NCI-H345 (cell line): Measurements from ENCODE around the gene GGTLC1.
A peak's percentile ranks its signal among the peaks of the same experiment; 100 is the strongest.

Experiments used
- DNase-seq: peaks from one replicate; lab custom pipeline; 2025; lab: John Stamatoyannopoulos, UW

GGTLC1 gene

DNA sequence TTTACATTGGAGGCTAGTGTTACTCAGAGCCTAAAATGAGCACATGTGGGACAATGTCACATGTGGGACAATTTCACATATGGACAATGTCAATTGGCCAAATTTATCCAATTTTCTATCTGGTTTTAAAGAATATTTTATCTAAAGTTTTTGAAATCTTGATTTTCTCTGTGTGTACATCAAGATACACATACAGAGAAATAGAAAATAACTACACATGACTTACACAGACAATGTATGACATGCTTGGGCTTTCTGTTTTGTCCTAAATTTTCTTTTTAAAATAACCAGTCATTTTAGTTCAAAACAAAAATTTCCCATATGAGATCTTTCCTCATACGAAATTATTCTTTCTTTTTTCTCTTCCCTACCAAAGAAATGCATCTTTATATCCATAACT lies 24.6 kb downstream of the GGTLC1 start:
- no peak for DNase-seq

DNA sequence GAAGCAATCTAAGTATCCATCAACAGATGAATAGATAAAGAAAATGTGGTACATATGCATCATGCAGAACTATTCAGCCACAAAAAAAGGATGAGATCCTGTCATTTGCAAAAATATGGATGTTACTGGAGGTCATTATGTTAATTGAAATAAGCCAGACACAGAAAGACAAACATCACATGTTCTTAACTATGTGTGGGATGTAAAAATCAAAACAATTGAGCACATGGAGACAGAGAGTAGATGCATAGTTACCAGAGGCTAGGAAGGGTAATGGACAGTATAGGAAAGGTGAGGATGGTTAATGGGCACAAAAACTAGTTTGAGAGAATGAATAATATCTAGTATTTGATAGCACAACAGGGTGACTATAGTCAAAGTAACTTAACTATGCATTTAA lies 26.3 kb downstream of the GGTLC1 start:
- DNase-seq = no peak

DNA sequence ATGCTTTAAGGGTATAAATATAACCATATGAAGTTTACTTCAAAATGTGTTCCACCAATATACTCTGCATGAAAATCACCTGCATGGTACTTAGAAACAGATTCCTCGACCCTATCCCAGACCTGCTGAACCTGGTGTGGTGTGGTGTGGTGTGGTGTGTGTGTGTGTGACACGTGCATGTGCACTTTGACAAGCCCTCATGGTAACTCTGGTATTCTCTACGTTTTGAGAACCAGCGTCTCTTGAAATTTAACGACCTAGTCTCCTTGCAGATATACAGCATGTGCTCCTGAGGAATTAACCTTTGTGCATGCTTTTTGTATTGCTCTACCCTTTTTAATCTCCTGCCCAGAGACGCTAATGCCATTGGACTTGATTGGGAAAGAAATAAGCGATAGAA lies 29.5 kb downstream of the GGTLC1 start:
- DNase-seq = no peak

DNA sequence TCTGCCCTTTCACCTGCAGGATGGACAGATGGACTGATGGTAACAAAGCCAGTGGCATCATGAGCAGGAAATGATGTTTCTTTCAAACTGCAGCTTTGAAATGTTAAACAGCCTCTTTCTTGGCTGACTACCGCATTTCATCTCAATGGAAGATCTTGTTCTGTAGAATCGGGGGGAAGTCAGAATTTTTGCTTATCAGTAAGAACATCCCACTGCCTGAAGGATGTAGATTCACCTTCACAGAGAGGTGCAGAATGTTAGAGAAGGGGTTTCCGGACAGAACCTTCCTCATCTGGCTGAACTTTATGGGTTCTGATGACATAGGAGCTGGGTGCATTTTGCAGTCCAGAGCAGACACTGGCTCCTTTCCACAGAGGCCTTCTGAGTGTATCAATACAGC lies 32.7 kb downstream of the GGTLC1 start:
- DNase-seq = no peak

DNA sequence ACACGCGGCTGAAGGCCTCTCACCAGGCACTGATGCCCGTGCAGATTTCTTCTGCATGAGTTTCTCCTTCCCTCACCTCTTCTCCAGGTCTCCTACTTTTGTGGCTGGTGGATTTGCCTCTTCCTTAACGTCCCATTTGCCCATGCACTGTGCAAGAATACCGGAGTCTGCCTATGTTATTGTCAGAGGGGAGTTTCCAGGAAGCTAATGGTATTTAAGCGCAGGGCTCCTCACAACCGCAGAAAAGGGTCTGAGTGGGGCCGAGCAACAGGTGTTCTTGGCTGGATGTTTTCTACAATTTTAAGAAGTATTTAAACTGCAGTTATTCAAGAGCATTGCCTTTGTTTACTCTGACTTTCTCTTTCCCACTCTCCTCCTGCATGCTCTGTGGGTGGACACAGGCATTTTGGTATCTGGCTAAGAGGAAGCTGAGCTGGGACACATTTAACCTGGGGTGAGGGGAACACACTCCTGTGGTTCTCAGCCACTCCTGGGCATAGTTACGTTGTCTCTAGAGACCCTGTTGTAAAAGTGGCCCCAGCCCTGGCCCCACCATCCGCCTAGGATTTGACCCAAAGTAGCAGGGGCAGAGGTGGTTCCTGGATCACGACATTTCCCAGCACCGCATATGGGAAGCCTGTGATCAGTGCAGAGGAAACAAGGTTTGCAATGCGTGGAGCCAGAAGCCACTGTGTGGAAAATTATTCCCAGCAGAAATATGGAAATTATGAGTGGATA lies 34.4 kb downstream of the GGTLC1 start:
- no peak for DNase-seq

DNA sequence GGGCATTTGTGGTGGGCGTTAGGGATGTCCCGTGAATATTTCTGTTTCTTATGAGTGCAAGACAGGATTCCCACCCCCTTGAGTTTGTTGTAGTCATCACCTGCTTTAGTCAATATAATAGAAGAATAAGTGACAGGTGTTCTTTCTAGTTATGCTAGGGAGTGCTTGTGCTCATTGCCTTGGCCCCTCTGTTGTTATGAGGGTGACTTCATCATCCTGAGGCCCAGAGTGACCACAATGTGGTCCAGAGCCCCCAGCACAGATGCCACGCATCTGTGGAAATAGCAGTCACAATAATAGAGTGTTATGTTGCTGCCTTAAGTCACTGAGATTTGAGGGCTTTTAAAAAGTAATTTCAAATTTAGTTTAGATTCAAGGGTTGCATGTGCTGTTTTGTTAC lies 42.4 kb downstream of the GGTLC1 start:
- DNase-seq = no peak

DNA sequence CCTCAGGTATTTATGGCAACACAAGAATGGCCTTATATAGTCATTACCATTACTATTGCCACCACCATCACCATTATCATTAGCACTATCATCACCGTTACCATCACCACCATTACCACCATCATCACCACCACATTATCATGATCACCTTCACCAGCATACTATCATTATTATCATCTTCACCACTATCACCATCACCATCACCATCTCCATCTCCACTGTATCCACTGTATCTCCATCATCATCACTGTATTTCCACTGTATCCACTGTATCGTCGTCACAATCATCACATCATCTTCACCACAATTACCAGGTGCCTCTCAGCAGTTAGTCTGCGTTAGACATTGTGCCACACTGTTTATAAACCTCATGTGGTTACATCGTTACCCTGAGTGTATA lies 45.3 kb downstream of the GGTLC1 start:
- no peak for DNase-seq

DNA sequence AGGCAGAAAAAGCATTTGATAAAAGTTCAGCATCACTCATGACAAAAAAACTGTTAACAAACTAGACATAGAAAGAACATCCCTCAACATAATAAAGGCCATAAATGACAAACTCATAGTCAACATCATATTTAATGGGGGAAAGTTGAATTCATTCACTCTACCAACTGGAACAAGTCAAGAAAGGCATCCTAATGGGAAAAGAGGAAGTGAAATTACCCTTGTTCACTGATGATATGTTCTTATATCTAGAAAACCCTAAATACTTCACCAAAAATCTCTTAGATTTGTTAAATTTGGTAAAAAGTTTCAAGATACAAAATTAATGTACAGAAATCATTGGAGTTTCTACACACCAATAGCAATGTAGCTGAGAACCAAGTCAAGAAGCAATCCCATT lies 48.9 kb downstream of the GGTLC1 start:
- DNase-seq = no peak

DNA sequence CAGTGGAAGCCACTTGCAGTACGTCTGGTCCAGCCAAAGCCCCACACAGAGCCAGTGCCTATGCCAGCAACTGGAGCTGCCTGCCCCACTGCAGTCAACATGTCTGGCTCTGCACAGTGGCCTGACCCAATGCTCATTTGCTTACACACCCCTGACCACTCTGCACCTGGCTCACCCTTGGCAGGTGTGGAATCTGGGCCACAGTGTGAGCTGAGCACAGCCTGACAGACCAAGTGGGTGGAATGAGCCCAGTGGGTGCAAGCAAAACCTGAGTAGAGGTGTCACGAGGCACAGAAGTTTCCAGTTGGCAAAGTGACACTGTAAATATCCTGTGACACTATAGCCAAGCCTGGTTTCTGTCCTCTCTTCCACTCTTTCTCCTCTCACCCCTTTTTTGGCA lies 49.5 kb downstream of the GGTLC1 start:
- DNase-seq = no peak

DNA sequence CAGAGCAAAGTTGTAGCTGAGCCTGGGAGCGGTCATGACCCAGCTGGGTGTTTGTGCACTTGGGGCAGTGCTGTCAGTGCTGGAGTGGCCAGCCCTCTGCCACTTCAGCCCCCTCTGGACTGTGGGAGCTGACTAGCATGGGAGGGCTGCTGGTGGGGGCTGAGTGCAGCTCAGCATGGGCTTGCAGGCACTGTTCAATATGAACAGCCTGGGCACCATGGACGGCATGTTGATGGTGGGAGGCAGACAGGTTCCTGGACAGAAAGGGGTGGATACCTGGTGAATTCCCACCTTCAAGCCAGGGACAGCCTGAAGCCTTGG lies 50.5 kb downstream of the GGTLC1 start:
- no peak for DNase-seq

DNA sequence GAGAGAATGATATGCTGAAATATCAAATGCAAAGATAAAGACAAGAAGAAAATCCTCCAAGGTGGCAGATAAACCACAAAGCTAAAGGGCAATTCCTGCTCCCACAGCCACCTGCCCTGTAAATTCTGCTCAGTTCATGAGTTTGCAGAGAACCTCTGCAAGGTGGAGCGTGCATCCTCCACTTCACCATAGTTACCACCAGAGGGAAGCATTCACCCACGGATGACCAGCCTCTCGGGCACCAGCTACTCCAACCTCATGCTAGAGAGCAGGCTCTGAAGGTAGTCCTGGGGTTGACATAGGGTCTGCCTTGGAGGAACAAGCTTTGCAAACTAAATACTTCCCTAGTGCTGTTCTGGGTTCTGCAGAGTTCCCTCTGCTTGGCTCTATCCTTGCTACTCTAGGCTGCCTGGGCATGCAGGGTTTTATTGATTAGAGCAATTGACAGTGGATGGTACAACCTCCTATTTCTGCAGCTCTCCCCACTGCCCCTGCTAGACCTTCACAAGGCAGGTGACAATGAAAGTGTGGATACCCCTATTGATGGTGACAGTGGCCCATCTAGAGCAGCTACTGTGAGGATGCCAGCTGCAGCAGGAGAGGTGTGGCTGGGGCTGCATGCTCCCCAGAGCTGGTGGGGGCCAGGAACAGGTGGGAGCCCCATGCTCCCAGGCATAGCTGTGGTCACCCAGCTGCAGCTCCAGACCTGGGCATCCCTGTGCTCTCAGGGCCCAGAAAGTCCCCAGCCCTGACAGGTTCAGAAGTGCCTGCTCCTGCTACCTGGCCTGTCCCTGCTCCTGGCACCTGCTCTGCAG lies 51.1 kb downstream of the GGTLC1 start:
- peak; percentile 76 for DNase-seq
